Activated CD4-positive, alpha-beta T cell treated with anti-CD3 and anti-CD28 coated beads, Interleukin-2, amount 10 ng/mL, durations not matched to agents 7 days and 5 days (primary cell): ENCODE data around the gene SRGAP3. TPM values are rescaled to one million over a fixed set of nuclear protein-coding genes. Genes with fewer than 3 reads are reported as not detected.

Experiments
- CTCF ChIA-PET: fragments of 350-600 bp; sonication (Branson Sonifier 250); formaldehyde crosslinking; loops from one replicate; lab custom pipeline; 2021; ENCODE audit warnings: antibody characterized with exemption; lab: Charles Lee
- POLR2A ChIA-PET: fragments of 350-600 bp; sonication (Branson Sonifier 250); formaldehyde crosslinking; loops from one replicate; lab custom pipeline; 2021; ENCODE audit warnings: antibody characterized with exemption; lab: Charles Lee
- DNase-seq: peaks from one replicate; pipeline ENCODE4 v3.0.0-alpha.2; 2020
- H3K27ac Mint-ChIP-seq: one replicate; pipeline ENCODE4 v1.8.0; 2021; ENCODE audit warnings: mild to moderate bottlenecking, moderate library complexity, mixed read lengths
- H3K27me3 Mint-ChIP-seq: one replicate; pipeline ENCODE4 v1.8.0; 2021; ENCODE audit warnings: mixed read lengths
- H3K36me3 Mint-ChIP-seq: one replicate; pipeline ENCODE4 v1.8.0; 2021; ENCODE audit warnings: low read depth, mixed read lengths
- H3K4me1 Mint-ChIP-seq: one replicate; pipeline ENCODE4 v1.8.0; 2021; ENCODE audit warnings: mixed read lengths
- H3K4me3 Mint-ChIP-seq: one replicate; pipeline ENCODE4 v1.8.0; 2021; ENCODE audit warnings: mild to moderate bottlenecking, moderate library complexity, mixed read lengths
- H3K9me3 Mint-ChIP-seq: one replicate; pipeline ENCODE4 v1.8.0; 2021; ENCODE audit warnings: mixed read lengths
- total RNA-seq, 2 experiments: library from RNA; stranded (reverse); gene quantifications; one replicate each; pipeline ENCODE4 v1.2.3, GENCODE V29; 2021

SRGAP3 gene
- total RNA-seq, 2 experiments from 2014 or later, result 3.2 to 4.0 TPM

DNA sequence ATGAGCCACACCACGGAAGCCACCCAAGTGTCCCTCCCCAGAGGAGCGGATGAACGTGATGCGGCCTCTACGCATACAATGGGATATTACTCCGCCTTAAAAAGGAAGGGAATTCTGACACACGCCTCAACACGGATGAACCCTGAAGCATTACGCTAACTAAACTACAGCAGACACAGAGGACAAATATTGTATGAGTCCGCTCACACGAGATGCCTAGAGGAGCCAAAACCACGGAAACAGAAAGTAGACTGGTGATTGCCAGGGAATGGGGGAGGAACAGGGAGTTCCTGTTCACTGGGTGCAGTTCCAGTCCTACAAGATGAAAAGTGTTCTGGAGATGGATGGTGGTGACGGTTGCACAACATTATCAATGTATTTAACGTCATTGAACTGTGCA lies 32.7 kb downstream of the SRGAP3 start:
- ChIA-PET CTCF (no interaction called here), POLR2A (no interaction called here)
- DNase-seq, result no peak
- Mint-ChIP-seq H3K4me1 (peaks cover 14% of the 10 kb centered on the region), H3K4me3 (no peak overlapping the region), H3K27me3 (no peaks in the 10 kb centered on the region), H3K9me3 (no peaks in the 10 kb centered on the region), H3K27ac (no peak overlapping the region), H3K36me3 (no peaks in the 10 kb centered on the region)

DNA sequence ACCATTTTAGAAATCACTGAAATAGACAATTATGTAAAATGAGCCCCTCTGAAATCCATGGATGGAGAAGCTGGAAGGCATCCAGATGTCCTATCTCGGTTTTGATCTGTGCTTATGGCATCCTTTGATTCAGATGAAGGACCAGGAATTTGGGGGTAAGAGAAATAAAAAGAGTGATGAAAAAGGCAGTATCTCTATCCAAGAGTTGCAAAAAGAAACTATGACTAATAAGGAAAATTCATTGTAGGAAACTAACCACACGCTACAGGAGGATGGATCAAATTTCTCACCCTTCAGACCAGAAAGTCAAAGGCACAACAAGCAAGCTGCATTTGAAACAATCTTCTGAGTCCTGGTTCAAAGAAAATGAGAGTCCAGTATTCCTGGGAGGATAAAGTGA lies 34.8 kb downstream of the SRGAP3 start:
- ChIA-PET CTCF (interaction anchor here (1.5 kb wide), 1 partner anchor 21 kb away, joined by 4 read pairs; no protein-coding TSS in a partner anchor), POLR2A (no interaction called here)
- no peak overlapping the region for H3K4me3 Mint-ChIP-seq
- no peak for DNase-seq
- no peaks in the 10 kb centered on the region for H3K9me3 Mint-ChIP-seq
- H3K27me3 Mint-ChIP-seq, result no peaks in the 10 kb centered on the region
- peaks cover 12% of the 10 kb centered on the region for H3K4me1 Mint-ChIP-seq
- no peaks in the 10 kb centered on the region for H3K36me3 Mint-ChIP-seq
- no peak overlapping the region for H3K27ac Mint-ChIP-seq

DNA sequence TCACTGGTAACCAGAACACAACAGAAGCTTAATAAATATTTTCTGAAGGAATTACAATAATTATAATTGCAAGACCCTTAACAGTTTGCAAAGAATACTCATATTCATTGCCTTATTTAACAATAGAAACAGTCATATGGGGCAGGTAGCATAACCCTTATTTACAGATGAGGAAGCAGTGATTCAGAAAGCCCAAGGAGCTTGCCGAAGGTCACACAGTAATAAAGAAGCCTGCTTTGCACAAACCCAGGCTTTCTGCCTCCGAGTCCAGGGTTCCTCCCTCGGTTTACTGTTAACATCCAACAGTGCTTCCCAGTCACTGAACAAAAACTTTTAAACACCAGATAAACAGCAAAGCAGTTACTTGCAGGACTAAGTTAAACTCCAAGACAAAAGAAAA lies 35.3 kb downstream of the SRGAP3 start:
- no peak overlapping the region for H3K27ac Mint-ChIP-seq
- DNase-seq, result no peak
- H3K36me3 Mint-ChIP-seq, result no peaks in the 10 kb centered on the region
- POLR2A ChIA-PET, result no interaction called here
- H3K4me1 Mint-ChIP-seq, result peaks cover 12% of the 10 kb centered on the region
- no peak overlapping the region for H3K4me3 Mint-ChIP-seq
- CTCF ChIA-PET, result no interaction called here
- no peaks in the 10 kb centered on the region for H3K9me3 Mint-ChIP-seq
- H3K27me3 Mint-ChIP-seq, result no peaks in the 10 kb centered on the region

DNA sequence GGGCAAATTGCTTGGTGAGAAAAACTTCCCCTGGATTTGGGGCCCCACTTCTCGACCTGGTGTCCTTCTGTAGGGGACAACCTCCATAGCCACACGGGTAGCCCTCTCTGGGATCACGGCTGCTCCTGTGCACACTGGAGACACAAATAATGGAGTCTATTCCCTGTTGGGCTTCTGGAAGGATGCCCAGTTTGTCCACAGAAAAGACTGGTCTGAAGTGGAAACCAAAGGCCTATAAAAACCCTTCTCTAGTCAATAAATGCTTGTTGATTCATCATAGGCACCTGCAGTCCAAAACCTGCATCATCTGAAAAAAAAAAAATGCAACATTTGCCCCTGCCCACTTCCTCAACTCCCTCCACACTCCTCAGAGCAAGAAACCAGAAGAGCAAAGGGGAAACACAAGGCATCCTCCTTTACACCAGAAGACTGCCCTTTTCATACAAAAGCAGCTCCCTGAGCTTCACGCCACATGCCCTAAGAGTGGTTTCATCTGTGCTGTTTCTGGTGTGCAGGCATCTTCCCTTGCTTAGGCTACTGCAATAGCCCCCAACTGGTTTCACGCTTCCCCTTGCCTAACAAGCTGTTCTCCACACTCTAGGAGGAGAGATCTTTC lies 36.3 kb downstream of the SRGAP3 start:
- Mint-ChIP-seq H3K27ac (no peak overlapping the region), H3K4me1 (peaks cover 12% of the 10 kb centered on the region), H3K36me3 (no peaks in the 10 kb centered on the region), H3K4me3 (no peak overlapping the region), H3K9me3 (no peaks in the 10 kb centered on the region), H3K27me3 (no peaks in the 10 kb centered on the region)
- CTCF ChIA-PET, result interaction anchor here (1.4 kb wide), 1 partner anchor 11 kb away, joined by 3 read pairs; no protein-coding TSS in a partner anchor
- no peak for DNase-seq
- POLR2A ChIA-PET, result no interaction called here

DNA sequence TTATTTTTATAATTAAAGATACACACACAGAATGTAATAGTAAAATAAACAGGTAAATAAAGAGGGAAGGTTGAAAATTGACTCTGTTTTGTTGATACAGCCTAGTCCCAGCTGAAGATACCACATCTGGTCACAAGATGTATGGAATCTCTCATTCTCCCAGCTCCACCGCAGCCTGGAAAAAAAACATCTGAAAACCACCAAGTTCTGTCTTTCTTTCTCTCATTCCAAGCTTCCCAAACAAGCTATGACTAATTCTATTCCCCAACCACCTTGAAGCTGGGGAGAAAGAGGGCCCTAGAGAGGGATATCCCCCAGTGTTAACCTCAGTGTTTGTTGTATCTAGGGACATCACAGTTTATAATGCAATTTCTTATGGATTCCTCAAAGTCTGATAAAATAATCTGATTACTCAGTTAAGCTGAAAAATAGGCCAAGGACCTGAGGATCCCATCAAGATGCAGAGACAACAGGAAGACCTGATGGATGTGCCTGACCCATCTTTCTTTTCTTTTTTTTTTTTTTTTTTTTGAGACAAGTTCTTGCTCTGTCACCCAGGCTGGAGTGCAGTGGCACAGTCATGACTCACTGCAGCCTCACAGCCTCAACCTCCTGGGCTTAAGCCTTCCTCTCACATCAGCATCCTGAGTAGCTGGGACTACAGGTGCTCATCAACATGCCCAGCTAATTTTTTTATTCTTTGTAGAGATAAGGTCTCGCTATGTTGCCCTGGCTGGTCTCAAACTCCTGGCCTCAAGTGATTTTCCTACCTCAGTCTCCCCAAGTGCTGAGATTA lies 38.1 kb downstream of the SRGAP3 start:
- no peak overlapping the region for H3K27ac Mint-ChIP-seq
- H3K4me1 Mint-ChIP-seq, result peaks cover 12% of the 10 kb centered on the region
- no peaks in the 10 kb centered on the region for H3K27me3 Mint-ChIP-seq
- POLR2A ChIA-PET, result no interaction called here
- no peak overlapping the region for H3K4me3 Mint-ChIP-seq
- DNase-seq, result no peak
- CTCF ChIA-PET, result interaction anchor here (0.6 to 1.4 kb wide), 4 partner anchors 9 to 128 kb away, joined by 3 read pairs; no protein-coding TSS in a partner anchor
- H3K36me3 Mint-ChIP-seq, result no peaks in the 10 kb centered on the region
- no peaks in the 10 kb centered on the region for H3K9me3 Mint-ChIP-seq

DNA sequence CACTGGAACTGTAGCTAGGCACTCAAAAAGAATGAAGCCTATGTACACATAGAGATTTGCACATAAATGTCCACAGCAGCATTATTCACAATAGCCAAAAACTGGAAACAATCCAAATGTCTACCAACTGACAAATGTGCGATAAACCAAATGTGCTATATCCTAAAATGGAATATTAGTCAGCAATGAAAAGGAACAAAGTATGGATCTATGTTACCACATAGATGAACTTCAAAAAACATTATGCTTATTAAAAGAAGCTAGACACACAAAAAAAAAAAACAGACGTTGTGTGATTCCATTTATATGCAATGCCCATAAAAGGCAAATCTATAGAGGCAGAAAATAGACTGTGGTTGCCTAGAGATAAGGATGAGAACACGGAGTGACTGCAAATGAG lies 39.7 kb downstream of the SRGAP3 start:
- Mint-ChIP-seq H3K4me1 (peaks cover 12% of the 10 kb centered on the region), H3K9me3 (no peaks in the 10 kb centered on the region), H3K27ac (no peak overlapping the region), H3K4me3 (no peak overlapping the region), H3K36me3 (no peaks in the 10 kb centered on the region), H3K27me3 (no peaks in the 10 kb centered on the region)
- no peak for DNase-seq
- POLR2A ChIA-PET, result no interaction called here
- CTCF ChIA-PET, result no interaction called here

DNA sequence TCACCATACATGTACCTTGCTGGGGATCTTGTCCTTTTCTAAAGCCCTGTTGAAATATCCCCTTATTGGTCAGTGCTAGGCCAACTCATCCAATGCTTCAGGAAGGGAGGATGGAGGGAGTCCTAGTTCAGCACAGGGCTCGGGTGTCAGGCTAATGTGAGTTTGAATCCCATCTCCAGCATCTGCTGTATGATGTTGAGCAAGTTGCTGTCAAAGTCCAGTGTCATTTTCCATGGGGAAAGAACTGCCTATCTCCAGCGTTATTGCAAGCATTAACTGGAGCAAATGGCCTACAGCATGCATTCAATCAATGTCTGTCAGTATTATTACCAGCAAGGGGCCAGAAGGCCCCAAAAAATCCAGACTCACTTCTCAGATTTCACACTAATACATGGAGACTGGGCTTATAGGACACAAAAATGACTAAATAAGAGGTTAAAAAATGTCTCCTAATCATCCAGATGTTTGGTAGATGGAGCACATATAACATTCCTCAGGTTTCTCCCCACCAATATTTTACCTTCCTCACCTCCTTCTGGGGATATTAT lies 40.8 kb downstream of the SRGAP3 start:
- POLR2A ChIA-PET, result no interaction called here
- Mint-ChIP-seq H3K4me1 (peaks cover 9% of the 10 kb centered on the region), H3K27ac (no peak overlapping the region), H3K36me3 (no peaks in the 10 kb centered on the region), H3K27me3 (no peaks in the 10 kb centered on the region), H3K9me3 (no peaks in the 10 kb centered on the region), H3K4me3 (no peak overlapping the region)
- DNase-seq, result no peak
- CTCF ChIA-PET, result no interaction called here

DNA sequence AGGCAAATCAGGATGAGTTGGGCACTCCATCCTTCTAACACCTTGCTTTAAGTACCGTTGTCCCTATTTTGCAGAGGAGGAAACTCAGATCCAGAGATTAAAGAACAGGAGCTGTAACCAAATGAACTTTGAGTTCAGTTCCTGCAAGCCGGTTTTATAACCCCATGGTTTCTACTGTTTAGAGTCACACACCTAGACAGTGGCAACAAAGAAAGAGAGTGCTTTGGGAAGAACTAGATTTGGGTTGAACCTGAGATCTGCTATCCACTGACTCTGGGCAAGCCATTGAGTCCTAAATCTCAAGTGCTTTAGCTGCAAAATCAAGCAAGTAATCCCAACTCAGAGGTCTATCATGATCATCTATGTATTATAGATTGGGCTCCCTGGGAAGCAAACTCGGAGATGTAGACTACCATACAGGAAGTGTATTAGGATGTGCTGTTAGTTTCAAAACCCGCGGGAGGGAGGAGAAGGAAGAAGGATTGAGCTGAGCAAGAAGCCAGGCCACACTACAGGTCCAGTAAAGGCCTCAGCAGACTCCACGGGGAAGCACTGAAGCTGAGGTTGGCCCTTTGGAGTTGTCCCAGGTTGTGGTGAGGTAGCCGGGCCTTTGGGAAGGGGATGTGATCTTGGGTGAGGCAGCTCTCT lies 42.2 kb downstream of the SRGAP3 start:
- H3K4me3 Mint-ChIP-seq, result no peak overlapping the region
- no peaks in the 10 kb centered on the region for H3K36me3 Mint-ChIP-seq
- ChIA-PET CTCF (interaction anchor here (1.6 kb wide), 1 partner anchor 17 kb away, joined by 3 read pairs; no protein-coding TSS in a partner anchor), POLR2A (no interaction called here)
- no peaks in the 10 kb centered on the region for H3K9me3 Mint-ChIP-seq
- H3K4me1 Mint-ChIP-seq, result peaks cover 2% of the 10 kb centered on the region
- no peaks in the 10 kb centered on the region for H3K27me3 Mint-ChIP-seq
- no peak overlapping the region for H3K27ac Mint-ChIP-seq
- DNase-seq, result no peak

DNA sequence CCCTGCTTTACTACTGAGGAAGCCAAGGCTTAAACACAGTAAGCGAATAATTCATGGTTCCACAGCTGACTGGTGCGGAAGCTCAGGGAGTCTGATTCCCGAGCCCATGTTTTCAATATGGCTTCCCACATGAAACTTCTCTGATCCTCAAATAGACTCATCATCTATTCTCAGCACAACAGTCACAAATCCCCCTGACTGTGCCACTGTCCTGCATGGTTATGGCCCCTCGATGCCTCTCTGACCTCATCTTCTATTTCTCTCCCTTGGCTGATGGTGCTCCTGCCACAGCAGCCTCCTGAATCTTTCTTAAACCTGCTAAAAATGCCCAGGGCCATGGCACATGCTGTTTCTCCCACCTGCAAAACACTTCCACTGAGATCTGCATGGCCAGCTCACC lies 43.2 kb downstream of the SRGAP3 start:
- POLR2A ChIA-PET, result no interaction called here

DNA sequence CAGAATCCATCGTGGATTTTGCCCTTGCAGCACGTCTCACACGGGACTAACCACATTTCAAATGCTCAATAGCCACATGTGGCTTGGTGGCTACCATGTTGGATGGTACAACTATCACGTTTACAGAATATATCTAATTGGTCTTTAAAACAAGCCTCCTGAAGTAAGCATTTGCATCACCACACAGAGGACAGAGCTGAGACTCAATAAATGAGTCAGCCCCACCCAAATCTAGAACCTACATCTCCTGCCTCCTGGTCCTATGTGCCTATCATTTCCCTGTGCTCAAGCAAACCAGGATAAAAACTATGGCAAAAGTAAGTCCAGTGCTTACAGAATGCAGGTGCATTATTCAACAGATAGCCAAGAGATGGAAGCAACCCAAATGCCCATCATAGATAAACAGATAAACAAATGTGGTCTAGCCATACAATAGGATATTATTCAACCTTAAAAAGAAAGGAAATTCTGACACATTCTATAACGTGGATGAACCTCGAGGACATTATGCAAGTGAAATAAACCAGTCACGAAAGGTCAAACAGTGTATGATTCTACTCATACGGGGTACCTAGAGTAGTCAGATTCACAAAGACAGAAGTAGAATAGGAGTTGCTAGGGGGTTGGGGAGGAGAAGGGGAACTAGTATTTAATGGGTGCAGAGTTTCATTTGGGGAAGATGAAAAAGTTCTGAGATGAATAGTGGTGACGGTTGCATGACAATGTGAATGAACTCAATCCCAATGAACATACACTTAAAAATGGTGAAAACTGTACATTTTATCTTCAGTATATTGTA lies 43.9 kb downstream of the SRGAP3 start:
- ChIA-PET CTCF (interaction anchor here (1.2 to 1.6 kb wide), 2 partner anchors 13 to 15 kb away, joined by 3 to 4 read pairs; no protein-coding TSS in a partner anchor), POLR2A (no interaction called here)
- H3K4me3 Mint-ChIP-seq, result no peak overlapping the region
- H3K27ac Mint-ChIP-seq, result no peak overlapping the region
- no peaks in the 10 kb centered on the region for H3K27me3 Mint-ChIP-seq
- no peak for DNase-seq
- H3K9me3 Mint-ChIP-seq, result no peaks in the 10 kb centered on the region
- no peaks in the 10 kb centered on the region for H3K36me3 Mint-ChIP-seq
- no peaks in the 10 kb centered on the region for H3K4me1 Mint-ChIP-seq

More for the DNA sequence above, 43.2 kb downstream of the SRGAP3 start:
- H3K9me3 Mint-ChIP-seq, result no peaks in the 10 kb centered on the region
- CTCF ChIA-PET, result interaction anchor here (1.6 kb wide), 1 partner anchor 16 kb away, joined by 3 read pairs; no protein-coding TSS in a partner anchor
- no peak overlapping the region for H3K4me3 Mint-ChIP-seq
- H3K27me3 Mint-ChIP-seq, result no peaks in the 10 kb centered on the region
- peaks cover 2% of the 10 kb centered on the region for H3K4me1 Mint-ChIP-seq
- no peak for DNase-seq
- H3K36me3 Mint-ChIP-seq, result no peaks in the 10 kb centered on the region
- H3K27ac Mint-ChIP-seq, result no peak overlapping the region

DNA sequence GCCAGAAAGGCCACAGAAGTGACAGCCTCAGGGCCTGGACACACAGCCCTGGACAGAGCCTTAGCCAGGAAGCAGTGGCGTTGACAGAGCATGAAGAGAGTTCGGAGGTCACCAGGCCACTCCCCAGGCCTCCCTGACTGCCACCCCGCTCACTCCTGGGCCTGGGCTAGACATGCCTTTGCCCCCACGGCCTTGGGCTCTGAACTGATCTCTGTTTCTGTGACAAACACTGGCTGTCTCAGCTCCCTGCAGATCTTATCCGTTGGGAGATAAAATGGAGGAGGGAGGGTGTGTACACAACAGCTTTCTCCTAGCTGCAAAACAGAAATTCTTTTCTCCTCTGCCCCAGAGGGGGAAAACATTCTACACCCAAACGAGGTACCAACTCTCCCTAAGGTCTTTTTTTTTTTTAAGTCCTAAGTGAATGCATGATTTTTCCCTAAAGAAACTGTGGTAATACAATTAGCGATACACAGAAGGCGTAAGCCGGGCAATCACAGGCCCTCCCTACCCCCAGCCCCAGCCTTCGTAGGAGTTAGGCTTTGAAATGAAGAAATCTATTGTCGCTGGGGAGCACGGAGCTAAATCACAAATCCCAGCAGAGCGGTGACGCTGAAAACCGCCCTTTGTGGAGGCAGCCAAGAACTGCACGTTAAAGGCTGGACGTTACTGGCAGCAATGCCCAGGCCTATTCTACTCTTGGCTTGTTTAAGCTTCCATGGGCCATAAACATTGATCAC lies 45.0 kb downstream of the SRGAP3 start:
- Mint-ChIP-seq H3K27ac (no peak overlapping the region), H3K9me3 (no peaks in the 10 kb centered on the region), H3K36me3 (no peaks in the 10 kb centered on the region), H3K4me1 (no peaks in the 10 kb centered on the region), H3K4me3 (no peak overlapping the region), H3K27me3 (no peaks in the 10 kb centered on the region)
- ChIA-PET CTCF (interaction anchor here (1.2 kb wide), 1 partner anchor 14 kb away, joined by 4 read pairs; no protein-coding TSS in a partner anchor), POLR2A (no interaction called here)
- no peak for DNase-seq

DNA sequence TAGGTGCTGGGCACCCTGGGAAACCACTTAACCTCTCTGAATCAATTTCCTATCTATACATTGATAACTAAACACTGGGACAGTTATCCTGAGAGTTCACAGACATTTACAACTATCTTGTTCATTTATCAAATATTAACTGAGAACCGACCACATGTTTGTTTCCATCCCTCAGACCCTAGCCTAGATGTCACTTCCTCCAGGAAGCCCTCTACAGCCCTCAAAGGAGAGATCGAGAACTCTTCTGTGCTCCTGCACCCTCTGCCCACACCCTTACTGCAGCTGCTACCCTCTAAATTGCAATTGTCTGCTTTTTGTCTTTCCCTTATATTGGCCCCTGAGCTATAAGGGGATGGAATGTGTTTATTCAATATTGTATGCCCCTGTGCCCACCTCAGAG lies 46.1 kb downstream of the SRGAP3 start:
- no peak overlapping the region for H3K27ac Mint-ChIP-seq
- H3K4me3 Mint-ChIP-seq, result no peak overlapping the region
- no peaks in the 10 kb centered on the region for H3K9me3 Mint-ChIP-seq
- no peaks in the 10 kb centered on the region for H3K4me1 Mint-ChIP-seq
- POLR2A ChIA-PET, result no interaction called here
- H3K36me3 Mint-ChIP-seq, result no peaks in the 10 kb centered on the region
- CTCF ChIA-PET, result no interaction called here
- no peaks in the 10 kb centered on the region for H3K27me3 Mint-ChIP-seq
- no peak for DNase-seq
